GM23338 (cell line): ENCODE results near the gene PLXNA2.

ENCODE experiments used
- CREB1 ChIP-seq: fragments of 250-450 bp; sonication (Bioruptor Pico); IDR thresholded peaks from 2 replicates; pipeline ENCODE4 v1.5.0; 2020; ENCODE audit warnings: low read depth, mild to moderate bottlenecking, moderate library complexity
- CTCF ChIP-seq, 2 experiments: fragments of 200-600 bp in 1 of 2; sonication (generic) in 1 of 2; conservative IDR thresholded peaks; 2 replicates each; pipeline versions ENCODE4 v1.5.1 to v1.6.1; 2016 to 2017; ENCODE audit warnings: antibody characterized with exemption in 2 of 2, low read depth in 2 of 2, mild to moderate bottlenecking in 2 of 2, moderate library complexity in 1 of 2
- EZH2 ChIP-seq: fragments of 200-600 bp; sonication (generic); IDR thresholded peaks from one replicate; pipeline ENCODE4 v1.8.0; 2017; ENCODE audit warnings: antibody characterized with exemption, mild to moderate bottlenecking, low read depth; ENCODE audit not compliant: unreplicated experiment
- EZH2phosphoT487 ChIP-seq: fragments of 200-600 bp; sonication (generic); IDR thresholded peaks from one replicate; pipeline ENCODE4 v1.8.1; 2018; ENCODE audit warnings: antibody characterized with exemption; ENCODE audit not compliant: unreplicated experiment
- JUNB ChIP-seq: IDR thresholded peaks from one replicate; pipeline ENCODE4 v1.6.1; 2016; ENCODE audit warnings: antibody characterized with exemption; ENCODE audit not compliant: unreplicated experiment
- POLR2AphosphoS5 ChIP-seq: IDR thresholded peaks from 2 replicates; pipeline ENCODE4 v1.6.1; 2016; ENCODE audit warnings: antibody characterized with exemption, low read depth
- REST ChIP-seq: IDR thresholded peaks from one replicate; pipeline ENCODE4 v1.6.1; 2018; ENCODE audit warnings: antibody characterized with exemption; ENCODE audit not compliant: unreplicated experiment
- STAT1 ChIP-seq: IDR thresholded peaks from one replicate; pipeline ENCODE4 v1.6.1; 2016; ENCODE audit warnings: antibody characterized with exemption; ENCODE audit not compliant: unreplicated experiment
- ZNF331 ChIP-seq: fragments of 250-450 bp; sonication (Bioruptor Pico); IDR thresholded peaks from 2 replicates; pipeline ENCODE4 v1.5.0; 2020; ENCODE audit warnings: low read depth, mild to moderate bottlenecking, moderate library complexity
- ZNF462 ChIP-seq: fragments of 250-450 bp; sonication (Bioruptor Pico); IDR thresholded peaks from 2 replicates; pipeline ENCODE4 v1.5.0; 2020; ENCODE audit warnings: mild to moderate bottlenecking, moderate library complexity

- no peak for TF ChIP-seq POLR2AphosphoS5
- TF ChIP-seq CTCF (conservative IDR thresholded peaks at IDR 0.05; ENCODE audit: low read depth in 2 of 2): no peak
- no peak for TF ChIP-seq ZNF462 (CRISPR knock-in tag)
- TF ChIP-seq JUNB: no peak
- no peak for TF ChIP-seq EZH2phosphoT487
- TF ChIP-seq EZH2: no peak
- TF ChIP-seq CREB1 (CRISPR knock-in tag): no peak
- TF ChIP-seq REST: no peak
- TF ChIP-seq ZNF331 (CRISPR knock-in tag): no peak
- TF ChIP-seq STAT1: no peak
Observed at GRCh38 chr1:208218237-208219097, 25.7 kb downstream of the PLXNA2 start.
